Measurements from ENCODE around the gene CFAP299. TPM values are rescaled to one million over a fixed set of nuclear protein-coding genes. Genes with fewer than 3 reads are reported as not detected.
"Not testable (repeated sequence)": the region's sequence is repeated elsewhere in the genome, so short reads cannot be mapped to it uniquely, and the experiment has no call there.

CFAP299 gene
- total and polyA plus RNA-seq, 2 experiments from 2014 or later: not detected

DNA sequence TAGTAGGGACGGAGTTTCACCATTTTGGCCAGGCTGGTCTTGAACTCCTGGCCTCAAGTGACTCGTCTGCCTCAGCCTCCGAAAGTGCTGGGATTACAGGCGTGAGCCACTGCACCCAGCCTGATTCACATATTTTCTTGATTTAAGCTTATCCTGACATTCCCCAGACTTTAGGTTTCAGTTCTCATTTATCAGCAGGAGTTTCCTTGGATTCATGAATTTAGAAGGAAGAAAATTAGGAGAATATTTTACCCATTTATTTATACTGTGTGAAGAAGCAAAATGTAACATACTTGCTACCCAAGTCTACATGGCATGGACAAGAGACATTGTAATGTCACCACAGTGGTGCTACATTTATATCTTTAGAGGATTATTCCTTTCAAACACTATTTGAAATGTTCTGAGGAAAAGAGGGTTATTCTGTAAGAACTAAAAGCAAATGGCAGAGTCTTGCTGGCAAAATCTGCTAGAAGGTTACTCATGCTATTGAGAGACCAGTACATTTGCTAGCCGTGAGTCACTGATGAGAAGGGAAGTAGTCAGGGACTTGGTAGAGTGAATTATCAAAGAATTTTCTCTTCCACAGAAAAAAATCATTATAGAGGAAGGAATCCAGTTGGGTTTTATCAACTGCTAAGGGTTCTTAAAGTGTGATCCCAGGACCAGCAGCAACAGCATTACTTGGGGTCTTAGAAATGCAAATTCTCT lies 26.1 kb upstream of the CFAP299 start:
- WGBS (ENCODE audit: low lambda C conversion rate, missing lambda C conversion rate): 66% methylated on average over 5 of the region's 5 CpGs
- Histone ChIP-seq H3K79me2 (no peaks in the 10 kb centered on the region), H2AFZ (no peak overlapping the region)

DNA sequence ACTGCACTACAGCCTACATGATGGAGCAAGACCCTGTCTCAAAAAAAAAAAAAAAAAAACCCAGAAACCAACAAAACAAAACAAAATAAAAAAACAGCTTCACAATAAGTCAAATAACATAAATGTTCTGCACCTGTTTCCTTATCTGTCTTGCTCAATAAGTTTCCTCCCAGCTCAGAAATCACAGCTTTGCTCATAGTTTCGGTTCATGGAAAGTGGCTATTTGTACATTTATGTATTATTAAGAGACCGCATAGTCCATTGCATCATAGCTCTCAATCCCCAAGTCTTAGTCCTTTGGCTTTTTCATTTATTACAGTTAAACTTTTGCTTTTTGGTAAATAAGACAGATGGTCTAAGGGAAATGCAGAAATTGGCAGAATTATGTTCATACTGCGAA lies 24.4 kb upstream of the CFAP299 start:
- no peak overlapping the region for H3K27ac ChIP-seq
- peaks cover 11% of the 10 kb centered on the region for H3K27me3 ChIP-seq
- no peaks in the 10 kb centered on the region for H3K36me3 ChIP-seq (replicated peaks; ENCODE audit: insufficient read depth, low read depth)
- TF ChIP-seq EZH2 (IDR thresholded peaks at IDR 0.05; ENCODE audit: borderline replicate concordance) (no peak), EZH2phosphoT487 (IDR thresholded peaks at IDR 0.05; ENCODE audit: low read depth, severe bottlenecking, unreplicated experiment) (no peak)
- TF ChIP-seq, protein P1, sequence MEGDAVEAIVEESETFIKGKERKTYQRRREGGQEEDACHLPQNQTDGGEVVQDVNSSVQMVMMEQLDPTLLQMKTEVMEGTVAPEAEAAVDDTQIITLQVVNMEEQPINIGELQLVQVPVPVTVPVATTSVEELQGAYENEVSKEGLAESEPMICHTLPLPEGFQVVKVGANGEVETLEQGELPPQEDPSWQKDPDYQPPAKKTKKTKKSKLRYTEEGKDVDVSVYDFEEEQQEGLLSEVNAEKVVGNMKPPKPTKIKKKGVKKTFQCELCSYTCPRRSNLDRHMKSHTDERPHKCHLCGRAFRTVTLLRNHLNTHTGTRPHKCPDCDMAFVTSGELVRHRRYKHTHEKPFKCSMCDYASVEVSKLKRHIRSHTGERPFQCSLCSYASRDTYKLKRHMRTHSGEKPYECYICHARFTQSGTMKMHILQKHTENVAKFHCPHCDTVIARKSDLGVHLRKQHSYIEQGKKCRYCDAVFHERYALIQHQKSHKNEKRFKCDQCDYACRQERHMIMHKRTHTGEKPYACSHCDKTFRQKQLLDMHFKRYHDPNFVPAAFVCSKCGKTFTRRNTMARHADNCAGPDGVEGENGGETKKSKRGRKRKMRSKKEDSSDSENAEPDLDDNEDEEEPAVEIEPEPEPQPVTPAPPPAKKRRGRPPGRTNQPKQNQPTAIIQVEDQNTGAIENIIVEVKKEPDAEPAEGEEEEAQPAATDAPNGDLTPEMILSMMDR (IDR thresholded peaks at IDR 0.05; ENCODE audit: poor library complexity): no peak
- H4K20me1 ChIP-seq (ENCODE audit: insufficient read depth, poor library complexity, severe bottlenecking): no peaks in the 10 kb centered on the region
- H3K79me2 ChIP-seq: no peaks in the 10 kb centered on the region
- WGBS (ENCODE audit: low lambda C conversion rate, missing lambda C conversion rate): 92% methylated on average over 3 of the region's 3 CpGs
- H3K4me1 ChIP-seq (ENCODE audit: insufficient read depth): no peaks in the 10 kb centered on the region
- no peak overlapping the region for H3K4me3 ChIP-seq
- H3K4me2 ChIP-seq: no peak overlapping the region
- no peaks in the 10 kb centered on the region for H3K9me3 ChIP-seq (ENCODE audit: low read depth)
- DNase-seq (ENCODE audit: low spot score): no peak
- H3K9me2 ChIP-seq (replicated peaks; ENCODE audit: insufficient read depth): no peaks in the 10 kb centered on the region
- no peak overlapping the region for H2AFZ ChIP-seq

More for the DNA sequence above, 26.1 kb upstream of the CFAP299 start:
- H3K4me3 ChIP-seq: no peak overlapping the region
- H3K4me2 ChIP-seq: no peak overlapping the region
- no peaks in the 10 kb centered on the region for H3K36me3 ChIP-seq (replicated peaks; ENCODE audit: insufficient read depth, low read depth)
- H3K27me3 ChIP-seq: peaks cover 8% of the 10 kb centered on the region
- no peak overlapping the region for H3K27ac ChIP-seq
- no peaks in the 10 kb centered on the region for H3K9me3 ChIP-seq (ENCODE audit: low read depth)
- DNase-seq (ENCODE audit: low spot score): no peak
- H3K9me2 ChIP-seq (replicated peaks; ENCODE audit: insufficient read depth): no peaks in the 10 kb centered on the region
- TF ChIP-seq EZH2phosphoT487 (IDR thresholded peaks at IDR 0.05; ENCODE audit: low read depth, severe bottlenecking, unreplicated experiment) (no peak), EZH2 (IDR thresholded peaks at IDR 0.05; ENCODE audit: borderline replicate concordance) (no peak)
- TF ChIP-seq, protein P1 (IDR thresholded peaks at IDR 0.05; ENCODE audit: poor library complexity): no peak
- no peaks in the 10 kb centered on the region for H4K20me1 ChIP-seq (ENCODE audit: insufficient read depth, poor library complexity, severe bottlenecking)
- no peaks in the 10 kb centered on the region for H3K4me1 ChIP-seq (ENCODE audit: insufficient read depth)

DNA sequence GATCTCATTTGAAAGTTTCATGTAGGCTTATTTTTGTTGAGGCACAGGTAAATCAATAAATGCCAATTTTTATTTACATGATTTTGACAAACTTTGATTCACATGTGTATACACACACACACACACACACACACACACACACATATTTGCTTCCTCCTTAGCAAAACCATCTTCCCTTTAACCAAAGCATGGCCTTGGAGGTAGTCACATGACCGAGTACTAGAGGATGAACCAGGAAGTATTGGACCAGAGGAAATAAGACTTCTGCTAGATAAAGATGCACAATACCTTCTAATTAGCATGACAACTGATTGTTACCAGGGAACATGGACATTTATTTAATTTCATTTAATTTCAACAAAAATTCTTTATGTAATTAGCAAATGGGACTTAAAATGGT lies 23.4 kb upstream of the CFAP299 start:
- Histone ChIP-seq H3K79me2 (no peaks in the 10 kb centered on the region), H2AFZ (no peak overlapping the region), H4K20me1 (ENCODE audit: insufficient read depth, poor library complexity, severe bottlenecking) (no peaks in the 10 kb centered on the region), H3K36me3 (replicated peaks; ENCODE audit: insufficient read depth, low read depth) (no peaks in the 10 kb centered on the region), H3K4me2 (no peak overlapping the region), H3K9me3 (ENCODE audit: low read depth) (no peaks in the 10 kb centered on the region), H3K4me1 (ENCODE audit: insufficient read depth) (no peaks in the 10 kb centered on the region), H3K4me3 (no peak overlapping the region), H3K9me2 (replicated peaks; ENCODE audit: insufficient read depth) (no peaks in the 10 kb centered on the region), H3K27me3 (peaks cover 12% of the 10 kb centered on the region), H3K27ac (no peak overlapping the region)
- WGBS (ENCODE audit: low lambda C conversion rate, missing lambda C conversion rate): 81% methylated on average over 1 of the region's 1 CpG
- no peak for DNase-seq (ENCODE audit: low spot score)
- no peak for TF ChIP-seq EZH2 (IDR thresholded peaks at IDR 0.05; ENCODE audit: borderline replicate concordance)

DNA sequence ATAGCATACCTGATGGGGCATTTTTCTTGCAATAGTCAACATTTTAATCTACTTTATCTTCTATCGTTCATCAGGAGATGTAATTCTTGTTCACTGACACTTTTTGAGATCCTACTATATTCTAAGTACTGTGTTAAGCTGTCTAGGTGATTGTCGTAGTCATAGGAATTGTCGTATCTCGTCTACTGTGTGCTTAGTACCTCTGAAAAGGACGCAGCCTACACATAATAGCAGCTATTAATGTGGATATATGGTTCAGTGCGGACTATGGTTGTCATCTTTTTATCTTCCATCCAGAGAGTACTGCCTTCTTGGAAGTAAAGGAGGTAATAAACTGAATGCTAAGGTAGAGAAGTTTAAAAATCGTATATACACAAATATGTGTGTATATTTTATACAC lies 21.9 kb upstream of the CFAP299 start:
- no peak overlapping the region for H3K4me3 ChIP-seq
- no peak for TF ChIP-seq EZH2phosphoT487 (IDR thresholded peaks at IDR 0.05; ENCODE audit: low read depth, severe bottlenecking, unreplicated experiment)
- no peak for TF ChIP-seq EZH2 (IDR thresholded peaks at IDR 0.05; ENCODE audit: borderline replicate concordance)
- TF ChIP-seq, protein P1 (IDR thresholded peaks at IDR 0.05; ENCODE audit: poor library complexity): no peak
- no peaks in the 10 kb centered on the region for H3K79me2 ChIP-seq
- no peak overlapping the region for H3K4me2 ChIP-seq
- no peak overlapping the region for H2AFZ ChIP-seq
- no peak overlapping the region for H3K27ac ChIP-seq
- DNase-seq (ENCODE audit: low spot score): no peak
- H3K9me3 ChIP-seq (ENCODE audit: low read depth): no peaks in the 10 kb centered on the region
- H3K4me1 ChIP-seq (ENCODE audit: insufficient read depth): no peaks in the 10 kb centered on the region
- no peaks in the 10 kb centered on the region for H3K9me2 ChIP-seq (replicated peaks; ENCODE audit: insufficient read depth)
- no peaks in the 10 kb centered on the region for H3K36me3 ChIP-seq (replicated peaks; ENCODE audit: insufficient read depth, low read depth)
- 74% methylated on average over 7 of the region's 7 CpGs for WGBS (ENCODE audit: low lambda C conversion rate, missing lambda C conversion rate)
- H3K27me3 ChIP-seq: peaks cover 18% of the 10 kb centered on the region
- no peaks in the 10 kb centered on the region for H4K20me1 ChIP-seq (ENCODE audit: insufficient read depth, poor library complexity, severe bottlenecking)

DNA sequence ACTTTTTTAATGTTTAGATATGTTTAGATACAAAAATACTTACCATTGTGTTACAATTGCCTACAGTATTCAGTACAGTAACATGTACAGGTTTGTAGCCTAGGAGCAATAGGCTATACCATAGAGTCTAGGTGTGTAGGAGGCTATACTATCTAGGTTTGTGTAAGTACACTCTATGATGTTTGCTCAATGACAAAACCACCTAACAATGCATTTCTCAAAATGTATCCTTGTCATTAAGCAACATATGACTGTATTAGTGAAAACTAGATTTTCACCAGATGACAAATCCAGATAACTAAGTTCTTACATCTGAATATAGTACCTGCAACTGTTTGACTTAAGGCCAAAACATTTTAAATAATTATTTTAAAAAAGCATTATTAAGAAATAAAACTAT lies 19.7 kb upstream of the CFAP299 start:
- H3K4me1 ChIP-seq (ENCODE audit: insufficient read depth); H3K9me3 ChIP-seq (ENCODE audit: low read depth); H4K20me1 ChIP-seq (ENCODE audit: insufficient read depth, poor library complexity, severe bottlenecking); H2AFZ ChIP-seq; H3K79me2 ChIP-seq; H3K4me2 ChIP-seq; H3K36me3 ChIP-seq (replicated peaks; ENCODE audit: insufficient read depth, low read depth); H3K27ac ChIP-seq; DNase-seq (ENCODE audit: low spot score); H3K4me3 ChIP-seq; H3K9me2 ChIP-seq (replicated peaks; ENCODE audit: insufficient read depth): not testable (repeated sequence)
- H3K27me3 ChIP-seq: peaks cover 16% of the 10 kb centered on the region
